HFFc6 (cell line): ENCODE measurements around the gene ITGA2. TPM values are rescaled to one million over a fixed set of nuclear protein-coding genes. Genes with fewer than 3 reads are reported as not detected.

Experiments used
- DNase-seq: peaks from one replicate; pipeline ENCODE4 v3.0.0-alpha.2; 2018
- H3K27ac Mint-ChIP-seq: 2 replicates; pipeline ENCODE4 v1.8.0; 2020; ENCODE audit warnings: mild to moderate bottlenecking, mixed read lengths
- H3K27me3 Mint-ChIP-seq: 2 replicates; pipeline ENCODE4 v1.8.0; 2021; ENCODE audit warnings: mild to moderate bottlenecking, moderate library complexity, mixed read lengths; ENCODE audit not compliant: insufficient read depth
- H3K36me3 Mint-ChIP-seq: 2 replicates; pipeline ENCODE4 v1.8.0; 2021; ENCODE audit warnings: low read depth, mixed read lengths
- H3K4me1 Mint-ChIP-seq: 2 replicates; pipeline ENCODE4 v1.8.0; 2020; ENCODE audit warnings: low read depth, mixed read lengths
- H3K4me3 Mint-ChIP-seq: 2 replicates; pipeline ENCODE4 v1.8.0; 2020; ENCODE audit warnings: mild to moderate bottlenecking, moderate library complexity, mixed read lengths
- H3K9me3 Mint-ChIP-seq: 2 replicates; pipeline ENCODE4 v1.8.0; 2020; ENCODE audit warnings: mild to moderate bottlenecking, mixed read lengths
- total RNA-seq, 6 experiments: library from RNA; stranded (reverse); fragmentation: NEBNext Ultra II Directional; extraction: Animal tissue kit (Norgen Biotek cat#: 25700); gene quantifications; 2 replicates in 1 of 6; 3 replicates in 5 of 6; pipeline ENCODE4 v1.2.3, GENCODE V29; 2021
- TF ChIP-seq, protein P1 (sequence below): fragments of 200-600 bp; sonication (generic); IDR thresholded peaks from 2 replicates; pipeline ENCODE4 v1.5.0; 2021; ENCODE audit warnings: antibody characterized with exemption, mild to moderate bottlenecking

ITGA2 gene
- total RNA-seq, 6 experiments from 2014 or later: 42.9 to 76.6 (median 50.5) TPM

DNA sequence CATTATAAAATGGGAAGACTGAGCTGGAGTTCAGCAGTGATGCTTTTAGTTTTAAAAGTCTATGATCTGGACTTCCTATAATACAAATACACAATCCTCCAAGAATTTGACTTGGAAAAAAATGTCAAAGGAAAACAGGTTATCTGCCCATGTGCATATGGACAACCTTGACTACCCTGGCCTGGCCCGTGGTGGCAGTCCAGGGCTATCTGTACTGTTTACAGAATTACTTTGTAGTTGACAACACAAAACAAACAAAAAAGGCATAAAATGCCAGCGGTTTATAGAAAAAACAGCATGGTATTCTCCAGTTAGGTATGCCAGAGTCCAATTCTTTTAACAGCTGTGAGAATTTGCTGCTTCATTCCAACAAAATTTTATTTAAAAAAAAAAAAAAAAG is 103.1 kb downstream of the ITGA2 start:
- H3K36me3 Mint-ChIP-seq: peaks cover 14% of the 10 kb centered on the region
- H3K27me3 Mint-ChIP-seq: no peaks in the 10 kb centered on the region; the same call in 1 of the 2 replicates
- H3K4me1 Mint-ChIP-seq: peaks cover 50% of the 10 kb centered on the region
- no peaks in the 10 kb centered on the region for H3K9me3 Mint-ChIP-seq
- H3K27ac Mint-ChIP-seq: peak overlapping the region; percentile 15; the same call in 1 of the 2 replicates
- no peak for DNase-seq
- TF ChIP-seq, protein P1, sequence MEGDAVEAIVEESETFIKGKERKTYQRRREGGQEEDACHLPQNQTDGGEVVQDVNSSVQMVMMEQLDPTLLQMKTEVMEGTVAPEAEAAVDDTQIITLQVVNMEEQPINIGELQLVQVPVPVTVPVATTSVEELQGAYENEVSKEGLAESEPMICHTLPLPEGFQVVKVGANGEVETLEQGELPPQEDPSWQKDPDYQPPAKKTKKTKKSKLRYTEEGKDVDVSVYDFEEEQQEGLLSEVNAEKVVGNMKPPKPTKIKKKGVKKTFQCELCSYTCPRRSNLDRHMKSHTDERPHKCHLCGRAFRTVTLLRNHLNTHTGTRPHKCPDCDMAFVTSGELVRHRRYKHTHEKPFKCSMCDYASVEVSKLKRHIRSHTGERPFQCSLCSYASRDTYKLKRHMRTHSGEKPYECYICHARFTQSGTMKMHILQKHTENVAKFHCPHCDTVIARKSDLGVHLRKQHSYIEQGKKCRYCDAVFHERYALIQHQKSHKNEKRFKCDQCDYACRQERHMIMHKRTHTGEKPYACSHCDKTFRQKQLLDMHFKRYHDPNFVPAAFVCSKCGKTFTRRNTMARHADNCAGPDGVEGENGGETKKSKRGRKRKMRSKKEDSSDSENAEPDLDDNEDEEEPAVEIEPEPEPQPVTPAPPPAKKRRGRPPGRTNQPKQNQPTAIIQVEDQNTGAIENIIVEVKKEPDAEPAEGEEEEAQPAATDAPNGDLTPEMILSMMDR: no peak
- H3K4me3 Mint-ChIP-seq: no peak overlapping the region

DNA sequence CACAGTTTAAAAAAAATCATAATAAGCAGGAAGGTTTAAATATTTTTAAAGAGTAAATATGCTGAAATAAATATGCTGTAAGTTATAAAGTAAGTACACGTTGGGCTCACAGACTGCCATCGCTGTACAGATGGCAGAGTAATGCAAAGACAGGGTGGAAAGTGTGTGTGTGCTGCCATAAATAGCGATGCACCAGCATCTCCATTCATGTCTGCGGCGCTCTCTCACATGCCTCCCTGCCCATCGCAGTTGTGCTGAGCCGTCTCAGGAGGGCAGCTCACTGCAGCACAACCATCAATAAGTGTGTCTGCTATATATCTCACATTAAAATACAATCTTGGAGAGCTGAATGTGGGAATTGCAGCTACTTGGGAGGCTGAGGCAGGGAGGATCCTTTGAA is 106.1 kb downstream of the ITGA2 start:
- H3K27ac Mint-ChIP-seq: no peak overlapping the region

DNA sequence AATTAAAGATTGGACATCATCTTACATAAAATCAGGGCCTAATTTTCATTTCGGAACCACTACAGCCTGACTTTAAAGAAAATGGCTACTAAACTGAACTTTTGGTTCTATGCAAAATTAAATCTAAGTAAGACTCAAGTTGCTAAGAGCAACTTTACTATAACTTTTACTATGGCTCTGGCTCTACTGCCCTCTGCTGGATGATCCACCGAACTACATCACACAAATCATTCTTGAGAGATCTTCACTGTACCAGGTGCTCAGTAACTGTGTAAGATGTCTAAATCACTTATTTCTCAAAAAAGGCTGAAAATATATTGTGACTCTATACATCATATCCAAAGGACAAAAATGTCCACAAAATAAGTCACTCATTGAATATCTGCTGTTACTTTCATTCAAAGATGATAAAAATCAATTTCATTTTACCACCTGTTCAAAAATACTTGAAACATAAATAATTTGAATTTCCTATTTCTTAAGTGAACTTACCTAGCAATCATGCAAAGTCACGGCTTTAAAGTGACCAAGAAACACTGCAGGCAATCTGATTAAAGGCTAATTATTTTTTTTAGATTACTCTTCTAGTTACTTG is 106.9 kb downstream of the ITGA2 start:
- Mint-ChIP-seq H3K27me3 (peaks cover 4% of the 10 kb centered on the region; the same call in 1 of the 2 replicates), H3K27ac (peak overlapping the region; percentile 63; the same call in 1 of the 2 replicates), H3K4me3 (no peak overlapping the region), H3K36me3 (peaks cover 28% of the 10 kb centered on the region), H3K4me1 (peaks cover 45% of the 10 kb centered on the region), H3K9me3 (no peaks in the 10 kb centered on the region)
- DNase-seq: peak; percentile 60
- TF ChIP-seq, protein P1: peak; percentile 98

More for the DNA sequence above, 106.1 kb downstream of the ITGA2 start:
- peaks cover 28% of the 10 kb centered on the region for H3K36me3 Mint-ChIP-seq
- no peak for DNase-seq
- TF ChIP-seq, protein P1: no peak
- H3K9me3 Mint-ChIP-seq: no peaks in the 10 kb centered on the region
- peaks cover 4% of the 10 kb centered on the region; the same call in 1 of the 2 replicates for H3K27me3 Mint-ChIP-seq
- H3K4me1 Mint-ChIP-seq: peaks cover 45% of the 10 kb centered on the region
- H3K4me3 Mint-ChIP-seq: no peak overlapping the region

DNA sequence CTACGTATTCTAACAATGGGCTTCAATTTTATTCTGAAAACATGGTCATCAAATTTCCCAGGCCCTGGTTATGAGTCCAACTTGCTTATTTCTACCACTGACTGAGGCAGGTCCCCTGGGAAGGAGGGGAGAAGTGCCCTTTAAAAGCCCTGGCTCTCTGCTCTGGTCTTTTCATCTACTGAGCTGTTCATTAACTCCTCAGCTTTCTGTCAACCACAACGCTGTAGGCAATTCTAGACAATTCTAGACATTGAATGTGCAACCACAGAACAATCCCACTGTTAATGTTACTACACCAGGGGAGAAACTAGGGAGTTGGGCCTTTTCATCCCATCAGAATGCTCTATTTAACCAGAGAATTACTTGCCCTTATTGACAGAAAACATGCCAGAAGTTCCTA is 110.4 kb downstream of the ITGA2 start:
- peak overlapping the region; percentile 42 for H3K27ac Mint-ChIP-seq
- H3K27me3 Mint-ChIP-seq: peaks cover 4% of the 10 kb centered on the region; the same call in 1 of the 2 replicates
- peak overlapping the region; percentile 14; the same call in 1 of the 2 replicates for H3K4me3 Mint-ChIP-seq
- peaks cover 38% of the 10 kb centered on the region for H3K4me1 Mint-ChIP-seq
- H3K9me3 Mint-ChIP-seq: no peaks in the 10 kb centered on the region
- peaks cover 45% of the 10 kb centered on the region for H3K36me3 Mint-ChIP-seq
- TF ChIP-seq, protein P1: no peak
- no peak for DNase-seq

DNA sequence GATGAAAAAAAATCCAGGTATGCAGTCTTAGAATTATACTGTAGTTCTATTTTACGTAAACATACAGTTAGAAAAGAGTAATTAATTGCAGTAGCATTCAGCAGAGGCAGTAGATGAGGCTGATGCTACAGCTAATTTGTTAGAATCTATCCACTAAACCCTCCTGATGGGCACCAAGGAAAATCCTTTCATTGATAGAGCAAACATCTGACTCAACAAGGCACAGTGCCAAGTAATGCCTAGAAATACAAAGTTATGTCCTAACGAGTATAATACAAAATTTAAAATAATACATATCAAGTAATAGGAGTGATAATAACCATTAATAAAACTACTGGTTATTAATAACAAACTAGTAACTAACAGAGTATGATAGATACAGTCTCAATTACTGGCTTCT is 111.5 kb downstream of the ITGA2 start:
- peaks cover 49% of the 10 kb centered on the region for H3K36me3 Mint-ChIP-seq
- H3K27ac Mint-ChIP-seq: no peak overlapping the region
- no peak overlapping the region for H3K4me3 Mint-ChIP-seq
- TF ChIP-seq, protein P1: no peak
- H3K27me3 Mint-ChIP-seq: peaks cover 4% of the 10 kb centered on the region; the same call in 1 of the 2 replicates
- DNase-seq: no peak
- peaks cover 42% of the 10 kb centered on the region for H3K4me1 Mint-ChIP-seq
- H3K9me3 Mint-ChIP-seq: no peaks in the 10 kb centered on the region
